NCI-H2227 (cell line): ENCODE results near the gene SAMD4B.
"Not testable (repeated sequence)": the region's sequence is repeated elsewhere in the genome, so short reads cannot be mapped to it uniquely, and the experiment has no call there.

ENCODE experiments used
- DNase-seq: peaks from one replicate; lab custom pipeline; 2025; ENCODE audit not compliant: unreplicated experiment; lab: John Stamatoyannopoulos, UW

Gene SAMD4B

DNA sequence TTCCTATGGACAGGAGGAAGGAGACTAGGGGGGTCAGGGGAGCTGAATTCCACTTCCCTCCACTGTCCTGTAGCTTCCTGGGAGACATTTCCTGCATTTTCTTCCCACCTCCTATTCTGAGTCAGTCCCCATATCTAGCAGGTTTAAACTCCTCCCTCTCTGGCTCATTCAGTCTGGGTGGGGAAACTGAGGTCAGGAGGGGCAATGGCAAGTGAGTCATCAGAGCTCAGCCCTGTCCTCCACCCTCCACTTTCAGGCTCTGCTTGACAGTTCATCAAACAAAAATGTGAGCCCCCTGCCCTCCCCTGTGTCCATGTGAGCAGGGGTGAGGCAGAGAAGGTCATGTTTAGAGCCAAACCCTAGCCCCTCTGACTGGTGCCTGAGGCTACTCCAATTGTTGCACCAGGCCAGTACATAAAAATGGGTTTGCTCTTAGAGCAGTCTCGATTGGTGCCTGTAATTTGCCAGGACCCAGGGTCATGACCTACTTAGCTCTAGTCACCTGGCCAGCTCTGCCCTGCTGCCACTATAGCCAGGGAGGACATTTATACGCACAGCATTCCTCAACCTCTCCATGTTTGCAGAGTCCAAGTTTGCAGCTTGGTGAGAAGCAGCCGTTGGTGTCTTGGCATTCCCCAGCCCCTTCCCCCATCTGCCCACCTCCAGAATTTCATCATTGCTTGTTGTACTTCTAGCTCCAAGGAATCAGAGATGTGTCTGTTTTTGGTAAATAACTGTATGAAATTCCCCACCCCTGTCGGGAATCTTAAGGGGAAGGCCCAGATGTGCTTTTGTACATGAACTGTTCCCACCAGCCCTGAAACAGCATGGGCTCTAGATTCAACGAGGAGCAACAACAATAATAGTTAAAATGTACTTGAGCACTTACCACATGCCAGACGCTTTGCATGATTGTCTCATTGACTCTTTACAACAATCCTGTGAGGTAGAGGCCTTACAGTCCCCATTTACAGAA is 20.7 kb downstream of the SAMD4B start:
- no peak for DNase-seq

DNA sequence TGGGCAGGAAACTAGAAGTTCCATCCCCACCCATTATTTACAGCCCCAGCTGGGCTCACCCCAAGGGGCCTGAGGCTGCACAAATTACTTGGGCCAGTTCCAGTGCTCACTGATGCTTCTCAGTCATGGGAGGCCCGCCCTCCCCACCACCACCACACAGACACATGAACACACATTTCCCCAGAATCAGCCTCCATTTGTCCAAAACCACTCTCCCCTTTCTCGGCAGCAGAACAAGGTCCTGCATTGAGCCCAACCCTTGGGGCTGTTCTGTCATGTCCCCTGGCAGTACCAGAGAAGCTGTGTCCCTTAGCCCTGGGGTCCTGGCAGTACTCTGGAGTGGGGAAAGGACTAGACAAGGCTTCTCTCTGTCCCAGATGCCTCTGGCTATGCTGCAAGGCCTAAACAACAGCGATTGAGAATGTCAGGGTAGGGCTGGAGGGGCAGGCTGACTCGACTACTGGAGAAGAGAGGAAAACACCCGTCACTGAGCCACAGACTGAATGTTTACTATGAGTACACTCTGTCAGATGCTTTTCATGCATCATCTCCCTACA is 21.8 kb downstream of the SAMD4B start:
- DNase-seq, result no peak

DNA sequence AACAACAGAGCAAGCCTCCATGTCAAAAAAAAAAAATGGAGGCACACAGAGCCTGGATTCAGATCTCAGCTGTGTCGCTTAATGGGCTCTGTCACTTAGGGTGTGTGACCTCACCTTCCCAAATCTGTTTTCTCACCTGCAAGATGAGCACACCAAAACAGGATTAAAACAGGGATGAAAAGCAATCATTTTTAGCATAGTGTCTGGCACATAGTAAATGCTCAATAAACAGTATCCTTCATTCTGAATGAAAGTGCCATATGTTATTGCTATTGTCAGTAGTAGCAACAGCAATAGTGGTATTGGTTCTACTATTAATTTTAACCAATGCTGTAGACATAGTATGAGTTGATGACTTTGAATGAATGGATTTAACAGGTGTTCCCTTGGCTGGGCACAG is 23.3 kb downstream of the SAMD4B start:
- DNase-seq, result no peak

DNA sequence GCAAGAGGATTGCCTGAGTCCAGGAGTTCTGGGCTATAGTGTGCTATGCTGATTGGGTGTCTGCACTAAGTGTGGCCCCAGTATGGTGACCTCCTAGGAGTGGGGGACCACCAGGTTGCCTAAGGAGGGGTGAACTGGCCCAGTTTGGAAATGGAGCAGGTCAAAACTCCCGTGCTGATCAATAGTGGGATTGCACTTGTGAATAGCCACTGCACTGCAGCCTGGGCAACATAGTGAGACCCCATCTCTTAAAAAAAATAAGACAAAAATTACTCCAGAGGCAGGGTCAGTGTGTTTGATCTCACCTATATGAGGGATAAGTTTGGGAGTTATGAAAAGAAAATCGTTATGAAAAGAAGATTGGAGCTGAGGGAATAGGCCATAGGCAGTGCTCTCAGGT is 27.0 kb downstream of the SAMD4B start:
- DNase-seq, result no peak

GRCh38 chr19:39370735-39371134 is 28.5 kb downstream of the SAMD4B start:
- DNase-seq, result no peak

- no peak for DNase-seq
Measured at GRCh38 chr19:39372047-39372802, 30.0 kb downstream of the SAMD4B start.

DNA sequence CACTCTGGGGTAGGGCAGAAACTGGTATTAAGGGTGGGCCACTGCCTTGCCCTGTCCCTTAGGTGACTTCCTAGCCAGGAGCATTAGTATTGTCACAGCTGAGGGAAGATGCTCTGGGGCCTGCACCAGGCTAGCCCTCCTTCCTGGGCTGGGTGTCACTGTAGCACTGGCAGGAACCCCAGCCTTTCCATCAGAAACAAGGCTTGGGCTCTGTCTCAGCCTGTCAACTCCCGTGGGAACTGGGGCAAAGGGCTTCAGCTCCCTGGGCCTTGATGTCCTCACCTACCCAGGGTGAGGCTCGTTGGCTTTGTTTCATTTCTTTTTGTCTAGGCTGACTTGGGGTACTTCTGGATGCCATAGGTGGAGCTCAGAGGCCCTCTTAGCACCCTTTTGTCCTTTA is 30.7 kb downstream of the SAMD4B start:
- no peak for DNase-seq

GRCh38 chr19:39375929-39376328 is 33.7 kb downstream of the SAMD4B start:
- DNase-seq, result no peak

DNA sequence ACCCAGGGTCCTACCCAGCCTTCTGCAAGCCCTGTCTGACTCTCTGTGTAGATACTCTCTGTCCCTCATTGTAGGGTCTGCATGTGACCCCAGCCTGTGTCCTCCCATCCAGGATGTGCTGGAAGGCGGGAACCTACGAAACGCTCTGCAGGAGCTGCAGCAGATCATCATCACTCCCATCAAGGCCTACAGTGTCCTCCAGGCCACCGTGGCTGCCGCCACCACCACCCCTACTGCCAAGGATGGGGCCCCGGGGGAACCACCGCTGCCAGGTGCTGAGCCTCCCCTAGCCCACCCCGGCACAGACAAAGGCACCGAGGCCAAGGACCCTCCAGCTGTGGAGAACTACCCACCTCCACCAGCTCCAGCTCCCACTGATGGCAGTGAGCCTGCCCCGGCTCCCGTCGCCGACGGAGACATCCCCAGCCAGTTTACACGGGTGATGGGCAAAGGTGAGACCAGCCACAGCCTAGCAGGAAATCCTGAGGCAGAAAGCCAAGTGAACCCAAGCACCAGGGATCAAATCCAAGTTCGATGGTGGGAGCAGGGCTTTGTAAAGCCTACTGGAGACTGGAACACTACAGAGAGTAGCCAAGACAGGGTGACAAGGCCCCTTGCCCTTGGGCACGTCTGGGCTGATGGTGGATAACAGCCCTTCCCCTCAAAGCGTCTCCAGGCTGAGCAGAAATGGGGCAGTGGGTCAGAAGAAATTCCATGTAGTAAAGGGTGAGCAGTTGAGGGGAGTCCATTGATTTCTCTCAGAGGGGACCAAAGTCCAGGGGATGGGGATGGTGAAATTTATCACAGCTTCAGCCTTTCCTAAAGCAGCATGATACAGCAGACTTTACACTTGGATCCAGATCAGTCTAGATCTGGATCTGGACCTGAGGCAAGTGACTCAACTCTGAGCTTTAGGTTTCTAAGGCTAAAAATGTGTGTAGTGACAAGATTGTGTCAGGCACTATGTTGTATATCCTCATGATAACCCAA is 35.4 kb downstream of the SAMD4B start:
- no peak for DNase-seq

DNA sequence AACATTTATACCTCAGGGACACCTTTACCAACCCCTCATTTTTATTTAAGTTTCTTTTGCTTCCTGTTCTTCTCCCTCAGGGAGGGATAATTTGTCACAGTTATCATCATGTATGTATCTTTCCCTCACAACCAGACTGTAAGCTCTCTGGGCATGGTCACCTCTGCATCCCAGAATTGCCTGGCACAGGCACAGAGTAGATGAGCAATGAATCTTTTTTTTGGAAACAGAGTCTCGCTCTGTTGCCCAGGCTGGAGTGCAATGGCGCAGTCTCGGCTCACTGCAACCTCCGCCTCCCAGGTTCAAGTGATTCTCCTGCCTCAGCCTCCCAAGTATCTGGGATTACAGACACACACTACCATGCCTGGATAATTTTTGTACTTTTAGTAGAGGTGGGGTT is 37.1 kb downstream of the SAMD4B start:
- not testable (repeated sequence) for DNase-seq

GRCh38 chr19:39379865-39380396 is 37.7 kb downstream of the SAMD4B start:
- no peak for DNase-seq

DNA sequence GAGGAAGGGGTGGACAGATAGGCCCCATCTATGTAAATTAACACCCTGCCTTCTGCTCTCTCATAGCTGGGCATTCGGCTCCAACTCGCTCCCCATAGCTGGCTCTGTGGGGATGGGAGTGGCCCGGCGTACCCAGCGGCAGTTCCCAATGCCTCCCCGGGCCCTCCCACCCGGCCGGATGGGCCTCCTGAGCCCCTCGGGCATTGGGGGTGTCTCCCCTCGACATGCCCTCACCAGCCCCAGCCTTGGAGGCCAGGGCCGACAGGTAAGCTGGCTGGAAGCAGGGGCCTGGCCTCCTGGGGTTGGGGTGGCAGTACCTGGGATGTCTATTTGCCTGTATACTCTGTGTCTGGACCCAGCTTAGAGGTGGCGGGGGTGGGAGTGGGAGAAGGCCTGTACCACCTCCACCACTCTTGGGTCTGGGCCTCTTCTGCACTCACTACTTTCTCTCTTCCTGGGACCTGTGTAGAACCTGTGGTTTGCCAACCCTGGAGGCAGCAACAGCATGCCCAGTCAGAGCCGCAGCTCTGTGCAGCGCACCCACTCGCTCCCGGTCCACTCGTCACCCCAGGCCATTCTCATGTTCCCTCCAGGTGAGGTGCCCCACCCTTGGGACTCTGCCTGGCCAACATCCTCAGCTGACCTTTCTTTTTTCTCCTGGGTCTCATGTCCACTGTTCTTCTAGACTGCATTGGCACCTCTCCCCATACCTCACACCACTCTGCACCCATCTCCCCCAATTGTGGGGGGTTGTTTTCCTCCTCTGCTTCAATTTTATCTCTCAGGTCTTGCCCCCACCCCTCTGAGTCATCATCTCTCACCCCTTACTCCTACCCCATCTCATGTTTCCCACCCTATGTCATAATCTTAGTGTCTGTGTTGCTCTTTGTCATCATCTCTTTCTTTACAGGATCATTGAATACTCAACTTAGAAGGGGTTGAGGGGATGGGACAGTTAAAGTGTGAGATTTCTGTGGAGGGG is 38.6 kb downstream of the SAMD4B start:
- DNase-seq, result no peak

DNA sequence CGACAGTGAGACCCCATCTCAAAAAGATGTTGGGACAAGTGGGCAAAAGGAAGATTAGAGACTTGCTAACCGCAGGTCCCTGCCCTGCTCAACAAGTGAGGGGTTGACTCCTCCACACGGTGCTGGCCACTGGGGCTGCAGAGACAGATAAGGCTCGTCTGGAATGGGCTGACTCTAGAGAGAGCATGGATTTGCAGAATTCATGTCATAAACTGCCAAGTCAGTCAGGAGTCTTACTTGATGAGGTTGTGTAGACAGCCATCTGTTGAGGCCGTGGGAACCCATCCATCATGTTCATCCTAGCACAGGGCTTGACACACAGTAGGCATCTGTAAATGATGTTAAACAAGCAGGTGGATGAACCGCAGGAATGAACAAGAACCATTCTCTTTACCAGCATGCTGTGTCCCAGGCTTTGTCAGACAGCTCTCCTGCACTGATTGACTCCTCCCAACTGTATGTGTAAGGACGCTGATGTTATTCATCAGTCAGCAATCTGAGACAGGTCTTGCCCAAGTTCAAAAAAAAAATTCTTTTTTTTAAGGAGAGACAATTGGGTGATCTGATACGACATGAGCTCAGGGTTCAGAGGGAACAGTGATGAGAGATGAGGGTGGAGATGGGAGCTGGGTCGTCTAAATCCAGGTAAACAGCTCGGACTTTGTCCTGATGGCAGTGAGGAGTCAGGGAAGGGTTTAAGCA is 39.8 kb downstream of the SAMD4B start:
- DNase-seq, result no peak

DNA sequence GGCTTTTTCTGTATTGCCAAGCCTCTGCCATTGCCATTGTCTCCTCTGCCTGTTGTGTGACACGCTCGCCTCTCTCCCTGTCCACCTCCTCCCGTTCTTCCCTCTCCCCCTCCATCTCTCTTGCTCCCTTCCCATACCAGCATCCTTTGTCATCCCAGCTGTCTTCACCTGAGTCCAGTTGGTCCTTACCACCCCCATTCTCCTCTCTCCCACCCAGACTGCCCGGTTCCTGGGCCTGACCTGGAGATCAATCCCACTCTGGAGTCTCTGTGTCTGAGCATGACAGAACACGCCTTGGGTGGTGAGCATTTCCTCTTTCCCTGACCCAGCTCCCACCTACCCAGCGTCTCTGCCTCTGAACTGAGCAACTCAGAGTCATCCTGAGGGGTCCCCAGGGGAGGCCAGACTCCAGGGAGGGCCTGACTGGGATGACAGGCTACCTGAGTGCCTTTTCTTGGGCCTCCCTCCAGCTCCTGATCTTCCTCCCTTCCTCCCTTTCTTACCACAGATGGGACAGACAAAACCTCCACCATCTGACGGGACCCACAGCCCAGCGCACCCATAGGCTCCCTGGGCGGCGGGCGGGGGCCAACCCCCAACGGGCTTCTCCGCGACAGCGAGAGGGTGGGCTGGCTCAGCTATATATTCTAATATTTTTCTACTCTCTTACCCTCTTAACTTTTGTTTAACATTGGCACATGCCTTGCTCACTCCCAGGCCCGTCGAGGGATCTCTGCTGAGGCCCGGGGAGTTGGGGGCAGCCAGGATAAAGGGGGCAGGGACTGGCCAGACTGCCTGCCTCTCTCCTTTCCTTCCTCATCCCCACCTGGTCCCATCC is 41.0 kb downstream of the SAMD4B start:
- DNase-seq, result no peak

DNA sequence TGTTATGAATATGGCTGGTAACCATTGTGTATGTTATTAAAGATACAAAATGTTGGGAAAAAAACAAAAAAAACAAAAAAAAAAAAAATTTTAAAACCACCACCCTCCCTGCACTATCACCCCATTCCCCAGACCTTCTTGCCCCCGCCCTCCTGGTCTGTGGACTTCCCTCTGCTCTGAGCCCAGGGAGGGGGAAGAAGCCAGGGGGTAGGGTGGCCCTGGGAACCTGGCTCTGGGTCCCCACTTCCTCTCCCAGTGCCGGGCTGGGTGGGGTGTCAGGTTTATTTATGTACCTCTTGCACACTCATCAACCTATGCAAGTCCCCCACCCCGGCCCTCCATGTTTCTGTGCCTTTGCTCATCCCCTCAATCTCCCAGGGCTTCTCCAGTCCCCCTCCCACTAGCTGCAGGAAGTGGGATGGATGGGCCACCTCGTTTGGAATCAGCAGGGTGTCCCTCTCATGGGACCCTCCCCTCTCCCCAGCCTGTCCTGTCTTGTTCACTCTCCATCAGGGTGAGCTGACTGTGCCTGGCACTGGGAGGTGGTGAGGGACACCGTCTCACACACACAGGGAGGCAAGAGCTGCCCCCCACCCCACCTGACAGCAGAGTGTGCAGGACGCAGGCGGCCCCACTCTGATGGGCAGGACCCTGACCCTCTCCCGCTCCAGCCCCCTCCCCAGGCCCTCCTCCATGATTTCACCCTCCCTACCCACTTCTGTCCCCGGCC is 42.8 kb downstream of the SAMD4B start:
- no peak for DNase-seq

- DNase-seq, result no peak
Measured at GRCh38 chr19:39385629-39386411, 43.6 kb downstream of the SAMD4B start.
